HG03571 (cell line): Measurements from ENCODE around the gene EXTL2.
A peak's percentile ranks its signal among the peaks of the same experiment; 100 is the strongest.
"Not testable (repeated sequence)": the region's sequence is repeated elsewhere in the genome, so short reads cannot be mapped to it uniquely, and the experiment has no call there.

Source experiments
- ATAC-seq: cut with Tn5 transposase; IDR thresholded peaks from one replicate; pipeline ENCODE4 v1.9.1; 2021; ENCODE audit not compliant: unreplicated experiment

Gene EXTL2

GRCh38 chr1:100894603-100895539 lies at the start of gene EXTL2:
Gene EXTL2 (minus strand): TSS chr1:100894842. CDS start chr1:100888757, 6,085 bp downstream.
- ATAC-seq: peak; percentile 32

- no peak for ATAC-seq
These were observed 48.9 kb upstream of the EXTL2 start for GRCh38 chr1:100943533-100943932.

- ATAC-seq: no peak
These were observed 47.8 kb upstream of the EXTL2 start for GRCh38 chr1:100942304-100943046.

- ATAC-seq: no peak
These were observed 47.1 kb upstream of the EXTL2 start for GRCh38 chr1:100941580-100942216.

- ATAC-seq: no peak
These were observed 46.5 kb upstream of the EXTL2 start for GRCh38 chr1:100941098-100941527.

GRCh38 chr1:100936194-100936967 lies 41.7 kb upstream of the EXTL2 start:
- no peak for ATAC-seq

GRCh38 chr1:100933555-100933954 lies 38.9 kb upstream of the EXTL2 start:
- not testable (repeated sequence) for ATAC-seq

GRCh38 chr1:100931716-100932115 lies 37.1 kb upstream of the EXTL2 start:
- ATAC-seq: no peak

GRCh38 chr1:100930494-100930893 lies 35.9 kb upstream of the EXTL2 start:
- ATAC-seq: no peak

- ATAC-seq: no peak
These were observed 33.5 kb upstream of the EXTL2 start for GRCh38 chr1:100928128-100928527.

GRCh38 chr1:100927276-100927675 lies 32.6 kb upstream of the EXTL2 start:
- ATAC-seq: no peak

- ATAC-seq: no peak
These were observed 31.6 kb upstream of the EXTL2 start for GRCh38 chr1:100926240-100926639.

- ATAC-seq: no peak
These were observed 30.3 kb upstream of the EXTL2 start for GRCh38 chr1:100924991-100925390.

GRCh38 chr1:100924212-100924611 lies 29.6 kb upstream of the EXTL2 start:
- ATAC-seq: no peak

- ATAC-seq: no peak
These were observed 26.6 kb upstream of the EXTL2 start for GRCh38 chr1:100921110-100921706.

- no peak for ATAC-seq
These were observed 17.4 kb upstream of the EXTL2 start for GRCh38 chr1:100912019-100912418.

- ATAC-seq: no peak
These were observed 14.4 kb upstream of the EXTL2 start for GRCh38 chr1:100909018-100909417.

GRCh38 chr1:100907887-100908286 lies 13.2 kb upstream of the EXTL2 start:
- ATAC-seq: no peak

- ATAC-seq: no peak
These were observed 10.5 kb upstream of the EXTL2 start for GRCh38 chr1:100905181-100905580.

- ATAC-seq: no peak
These were observed 9.9 kb upstream of the EXTL2 start for GRCh38 chr1:100904528-100904927.
